A549 (cell line): ENCODE measurements around the gene IMPDH2. TPM values are rescaled to one million over a fixed set of nuclear protein-coding genes. Genes with fewer than 3 reads are reported as not detected.

Experiments
- ATAC-seq, 2 experiments: fragments of 200-7000 bp in 1 of 2; fragments of >200 bp in 1 of 2; cut with Nextera tagmentation in 1 of 2; cut with Tn5 transposase in 1 of 2; 3 replicates each; pipeline versions ENCODE4 v1.8.0 to v1.9.1; 2018 to 2020; ENCODE audit warnings: mild to moderate bottlenecking in 1 of 2, moderate library complexity in 1 of 2
- CTCF ChIA-PET: fragments of 300-600 bp; sonication (Branson Sonifier 250); formaldehyde crosslinking; extraction: SDS; loops from one replicate; lab custom pipeline; 2021; ENCODE audit warnings: antibody characterized with exemption, inconsistent platforms; lab: Yijun Ruan, JAX
- POLR2A ChIA-PET: fragments of 350-600 bp; formaldehyde crosslinking; extraction: SDS; loops from one replicate; lab custom pipeline; 2021; ENCODE audit warnings: antibody characterized with exemption, inconsistent platforms; lab: Yijun Ruan, JAX
- DNase-seq, 2 experiments: peaks; one replicate each; pipeline versions ENCODE4 v3.0.0 to v3.0.0-alpha.2; 2011 to 2016; ENCODE audit warnings: low read depth in 1 of 2, low spot score in 1 of 2
- FAIRE-seq: peaks from 2 replicates; lab custom pipeline; 2011; peaks lifted over from hg19 to GRCh38; lab: Jason Lieb, UNC
- H3K27ac ChIP-seq, 2 experiments: fragments of >200 bp; sonication (Bioruptor Twin); formaldehyde crosslinking; 3 replicates each; pipeline ENCODE4 v1.5.1; 2016 to 2017
- H3K4me1 ChIP-seq: fragments of >200 bp; sonication (Bioruptor Twin); formaldehyde crosslinking; 3 replicates; pipeline ENCODE4 v1.6.1; 2016
- H3K4me2 ChIP-seq: fragments of >200 bp; sonication (Bioruptor Twin); formaldehyde crosslinking; 3 replicates; pipeline ENCODE4 v1.6.1; 2016
- H3K4me3 ChIP-seq: fragments of >200 bp; sonication (Bioruptor Twin); formaldehyde crosslinking; 3 replicates; pipeline ENCODE4 v1.5.1; 2016
- H3K9me3 ChIP-seq: fragments of >200 bp; sonication (Bioruptor Twin); formaldehyde crosslinking; 3 replicates; pipeline ENCODE4 v1.6.1; 2016
- BHLHE40 ChIP-seq: IDR thresholded peaks from 2 replicates; pipeline ENCODE4 v1.6.1; 2012; ENCODE audit warnings: low read depth, low read length, inconsistent platforms
- CBX2 ChIP-seq: fragments of 200-600 bp; sonication (generic); IDR thresholded peaks from 2 replicates; pipeline ENCODE4 v1.6.1; 2016; ENCODE audit warnings: low read depth, mild to moderate bottlenecking, borderline replicate concordance
- CBX8 ChIP-seq: fragments of 200-600 bp; sonication (generic); IDR thresholded peaks from 2 replicates; pipeline ENCODE4 v1.6.1; 2016
- EP300 ChIP-seq, 2 experiments: fragments of >200 bp; sonication (Bioruptor Twin); formaldehyde crosslinking; IDR thresholded peaks; 2 replicates in 1 of 2; 3 replicates in 1 of 2; pipeline ENCODE4 v1.6.1; 2016 to 2017
- FOSL2 ChIP-seq, 2 experiments: fragments of 450-650 bp in 1 of 2; fragments of >200 bp in 1 of 2; sonication (Bioruptor Twin) in 1 of 2; formaldehyde crosslinking; IDR thresholded peaks; 2 replicates each; pipeline versions ENCODE4 v1.5.0 to v1.6.1; 2016 to 2020; ENCODE audit warnings: mild to moderate bottlenecking in 1 of 2, moderate library complexity in 1 of 2
- HEYL ChIP-seq: fragments of 250-450 bp; sonication (Bioruptor Pico); IDR thresholded peaks from 2 replicates; pipeline ENCODE4 v1.8.0; 2021; ENCODE audit warnings: mild to moderate bottlenecking, moderate library complexity
- HOXA7 ChIP-seq: fragments of 250-450 bp; sonication (Bioruptor Pico); IDR thresholded peaks from 2 replicates; pipeline ENCODE4 v1.5.0; 2020; ENCODE audit warnings: mild to moderate bottlenecking, moderate library complexity
- JUN ChIP-seq, 2 experiments: fragments of >200 bp; sonication (Bioruptor Twin); formaldehyde crosslinking; IDR thresholded peaks; 2 replicates in 1 of 2; 3 replicates in 1 of 2; pipeline ENCODE4 v1.6.1; 2016 to 2017
- KDM1A ChIP-seq: fragments of 200-600 bp; sonication (generic); IDR thresholded peaks from 2 replicates; pipeline ENCODE4 v1.6.1; 2016; ENCODE audit warnings: low read depth, mild to moderate bottlenecking
- KDM5A ChIP-seq: fragments of 200-600 bp; sonication (generic); IDR thresholded peaks from 2 replicates; pipeline ENCODE4 v1.6.1; 2016; ENCODE audit warnings: antibody characterized with exemption, mild to moderate bottlenecking
- MAFK ChIP-seq: fragments of 450-650 bp; IDR thresholded peaks from 2 replicates; pipeline ENCODE4 v1.6.1; 2014; ENCODE audit not compliant: partially characterized antibody
- MAZ ChIP-seq: fragments of 150-350 bp; IDR thresholded peaks from 2 replicates; pipeline ENCODE4 v1.6.1; 2014; ENCODE audit warnings: antibody characterized with exemption, low read depth, low read length, borderline replicate concordance
- PHF8 ChIP-seq: fragments of 200-600 bp; sonication (generic); IDR thresholded peaks from 2 replicates; pipeline ENCODE4 v1.6.1; 2016; ENCODE audit warnings: low read depth, mild to moderate bottlenecking, antibody characterized with exemption, moderate library complexity, borderline replicate concordance
- RARB ChIP-seq: fragments of 250-450 bp; sonication (Bioruptor Pico); IDR thresholded peaks from 2 replicates; pipeline ENCODE4 v1.8.0; 2021; ENCODE audit warnings: mild to moderate bottlenecking, moderate library complexity
- RNF2 ChIP-seq: fragments of 200-600 bp; sonication (generic); IDR thresholded peaks from 2 replicates; pipeline ENCODE4 v1.6.1; 2016; ENCODE audit warnings: low read depth, mild to moderate bottlenecking, antibody characterized with exemption, moderate library complexity, borderline replicate concordance
- ZSCAN20 ChIP-seq: fragments of 250-450 bp; sonication (Bioruptor Pico); IDR thresholded peaks from 2 replicates; pipeline ENCODE4 v1.8.0; 2022; ENCODE audit warnings: mild to moderate bottlenecking, moderate library complexity
- WGBS: methylation state at CpG from one replicate; pipeline ENCODE4 v1.1.6; 2017; ENCODE audit errors: missing lambda C conversion rate; 5-methylcytosine and 5-hydroxymethylcytosine counted together
- polyA plus RNA-seq, 4 experiments: library from polyadenylated mRNA; depleted of rRNA in 3 of 4; stranded (reverse); fragments of >200 nt; fragmentation: RNase III in 1 of 4; extraction: RNeasy Plus Mini Kit Qiagen cat#74134 plus additional on column Dnase treatment in 1 of 4; gene quantifications; 2 replicates in 3 of 4; 3 replicates in 1 of 4; pipeline ENCODE4 v1.2.3, GENCODE V29; 2011 to 2017
- TF ChIP-seq, protein P1 (sequence below): IDR thresholded peaks from 2 replicates; pipeline ENCODE4 v1.6.1; 2012
- TF ChIP-seq, protein P2 (sequence below): fragments of >200 bp; sonication (Bioruptor Twin); formaldehyde crosslinking; IDR thresholded peaks from 2 replicates; pipeline ENCODE4 v1.6.1; 2016
- TF ChIP-seq, protein P3 (sequence below): IDR thresholded peaks from 2 replicates; pipeline ENCODE4 v1.6.1; 2012; ENCODE audit warnings: low read depth, borderline replicate concordance
- TF ChIP-seq, protein P4 (sequence below): fragments of 250-450 bp; sonication (Bioruptor Pico); IDR thresholded peaks from 2 replicates; pipeline ENCODE4 v1.5.0; 2021; ENCODE audit warnings: mild to moderate bottlenecking, moderate library complexity, borderline replicate concordance

Gene IMPDH2
- polyA plus RNA-seq, 2 of the 4 experiments (the other 2 are of a cell fraction): 175 to 212 TPM

DNA sequence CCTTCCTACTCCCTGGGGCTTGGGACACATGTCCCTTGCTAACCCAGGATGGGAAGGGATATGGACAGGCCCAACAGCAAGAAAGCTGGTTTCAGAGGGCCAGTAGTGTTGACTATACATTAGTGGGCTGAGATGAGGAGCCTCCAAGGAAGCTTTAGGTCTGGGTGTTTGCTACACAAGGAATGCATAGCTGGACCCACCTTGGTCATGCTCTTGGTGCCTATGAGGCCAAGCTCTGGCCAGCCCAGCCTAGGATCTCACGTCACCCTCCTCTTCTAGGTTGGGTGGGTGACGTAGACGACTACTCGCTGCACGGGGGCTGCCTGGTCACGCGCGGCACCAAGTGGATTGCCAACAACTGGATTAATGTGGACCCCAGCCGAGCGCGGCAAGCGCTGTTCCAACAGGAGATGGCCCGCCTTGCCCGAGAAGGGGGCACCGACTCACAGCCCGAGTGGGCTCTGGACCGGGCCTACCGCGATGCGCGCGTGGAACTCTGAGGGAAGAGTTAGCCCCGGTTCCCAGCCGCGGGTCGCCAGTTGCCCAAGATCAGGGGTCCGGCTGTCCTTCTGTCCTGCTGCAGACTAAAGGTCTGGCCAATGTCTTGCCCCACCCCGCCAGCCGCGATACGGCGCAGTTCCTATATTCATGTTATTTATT is 22.7 kb downstream of the IMPDH2 start:
- 5% methylated on average over 8 of the region's 32 CpGs for WGBS
- no peak for FAIRE-seq
- peak overlapping the region; percentile 100 for H3K4me3 ChIP-seq
- no peaks in the 10 kb centered on the region for H3K9me3 ChIP-seq
- H3K27ac ChIP-seq: peak overlapping the region; percentile 98 to 100
- DNase-seq: no peak
- peak overlapping the region; percentile 99 for H3K4me2 ChIP-seq
- ChIA-PET POLR2A (interaction anchor here (0.8 to 4.1 kb wide), 12 partner anchors 9 to 174 kb away, joined by 3 to 57 read pairs (median 6); partner anchors contain the start of genes ARIH2, DALRD3, IMPDH2 and NDUFAF3), CTCF (interaction anchor here (0.5 to 30.1 kb wide), 5 partner anchors 12 to 473 kb away, joined by 3 to 385 read pairs (median 3); partner anchors contain the start of genes DALRD3, NDUFAF3 and P4HTM)
- H3K4me1 ChIP-seq: peaks cover 21% of the 10 kb centered on the region; the same call in 2 of the 3 replicates
- TF ChIP-seq, protein P1, sequence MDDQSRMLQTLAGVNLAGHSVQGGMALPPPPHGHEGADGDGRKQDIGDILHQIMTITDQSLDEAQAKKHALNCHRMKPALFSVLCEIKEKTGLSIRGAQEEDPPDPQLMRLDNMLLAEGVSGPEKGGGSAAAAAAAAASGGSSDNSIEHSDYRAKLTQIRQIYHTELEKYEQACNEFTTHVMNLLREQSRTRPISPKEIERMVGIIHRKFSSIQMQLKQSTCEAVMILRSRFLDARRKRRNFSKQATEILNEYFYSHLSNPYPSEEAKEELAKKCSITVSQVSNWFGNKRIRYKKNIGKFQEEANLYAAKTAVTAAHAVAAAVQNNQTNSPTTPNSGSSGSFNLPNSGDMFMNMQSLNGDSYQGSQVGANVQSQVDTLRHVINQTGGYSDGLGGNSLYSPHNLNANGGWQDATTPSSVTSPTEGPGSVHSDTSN: 0 out of 2 replicates have a peak, but pooled peaks have one; percentile 17
- TF ChIP-seq, protein P2, sequence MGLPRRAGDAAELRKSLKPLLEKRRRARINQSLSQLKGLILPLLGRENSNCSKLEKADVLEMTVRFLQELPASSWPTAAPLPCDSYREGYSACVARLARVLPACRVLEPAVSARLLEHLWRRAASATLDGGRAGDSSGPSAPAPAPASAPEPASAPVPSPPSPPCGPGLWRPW: no peak
- TF ChIP-seq, protein P3, sequence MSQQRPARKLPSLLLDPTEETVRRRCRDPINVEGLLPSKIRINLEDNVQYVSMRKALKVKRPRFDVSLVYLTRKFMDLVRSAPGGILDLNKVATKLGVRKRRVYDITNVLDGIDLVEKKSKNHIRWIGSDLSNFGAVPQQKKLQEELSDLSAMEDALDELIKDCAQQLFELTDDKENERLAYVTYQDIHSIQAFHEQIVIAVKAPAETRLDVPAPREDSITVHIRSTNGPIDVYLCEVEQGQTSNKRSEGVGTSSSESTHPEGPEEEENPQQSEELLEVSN: no peak
- ATAC-seq: peak; percentile 5 to 12; a peak in 4 of 6 replicates

DNA sequence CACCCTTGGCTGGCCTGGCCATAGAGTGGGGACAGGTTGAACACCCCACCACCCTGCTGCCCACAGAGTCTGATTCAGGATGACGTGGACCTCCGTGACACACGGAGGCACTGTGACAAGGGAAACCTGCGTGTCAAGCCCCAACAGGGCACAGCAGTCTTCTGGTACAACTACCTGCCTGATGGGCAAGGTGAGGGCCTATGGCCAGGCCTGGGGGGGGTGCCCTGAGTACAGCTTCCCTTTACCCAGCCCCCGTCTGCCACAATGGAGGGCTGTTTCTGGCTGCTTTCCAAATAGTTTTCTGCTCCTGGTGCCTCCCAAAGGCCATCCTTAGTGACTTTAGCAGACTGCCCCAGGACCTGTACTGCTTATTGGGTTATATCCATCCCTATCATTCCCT is 23.2 kb downstream of the IMPDH2 start:
- DNase-seq (no peak), FAIRE-seq (no peak), ATAC-seq (no peak)
- TF ChIP-seq BHLHE40: no peak
- TF ChIP-seq MAZ: no peak
- no peak for TF ChIP-seq CBX2
- TF ChIP-seq RNF2: no peak
- no peak for TF ChIP-seq PHF8
- TF ChIP-seq EP300 (IDR thresholded peaks at IDR 0.05): no peak
- no peak for TF ChIP-seq HEYL
- TF ChIP-seq ZSCAN20 (CRISPR knock-in tag): no peak
- POLR2A ChIA-PET: interaction anchor here (2.3 to 4.1 kb wide), 3 partner anchors 11 to 17 kb away, joined by 24 to 57 read pairs (median 26); partner anchors contain the start of genes DALRD3, NDUFAF3 and P4HTM
- WGBS: 98% methylated on average over 5 of the region's 5 CpGs
- Histone ChIP-seq H3K4me1 (peaks cover 21% of the 10 kb centered on the region; the same call in 2 of the 3 replicates), H3K27ac (peak overlapping the region; percentile 98 to 100), H3K4me2 (peak overlapping the region; percentile 99), H3K9me3 (no peaks in the 10 kb centered on the region), H3K4me3 (peak overlapping the region; percentile 100; the same call in 2 of the 3 replicates)
- CTCF ChIA-PET: interaction anchor here (1.0 to 30.1 kb wide), 3 partner anchors 13 to 76 kb away, joined by 3 to 385 read pairs (median 65); partner anchors contain the start of genes DALRD3, NDUFAF3 and P4HTM

DNA sequence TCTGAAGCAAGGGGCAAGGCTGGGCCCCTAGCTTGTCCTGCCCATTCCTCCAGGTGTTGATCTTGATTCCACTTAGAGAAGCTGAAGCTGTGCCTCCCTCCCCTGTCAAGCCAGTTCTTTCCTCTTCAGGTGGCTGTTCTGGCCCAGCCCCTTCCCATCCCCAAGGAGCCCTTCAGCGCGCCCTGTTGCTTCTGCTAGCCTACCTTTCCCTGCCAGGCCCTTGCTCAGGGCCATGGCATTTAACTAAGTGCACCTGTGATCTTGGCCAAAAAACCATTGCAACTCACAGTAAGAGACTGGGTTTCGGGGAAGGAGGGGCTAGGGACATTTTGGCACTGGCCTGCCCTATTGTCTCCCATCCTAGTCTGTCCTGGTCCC is 23.9 kb downstream of the IMPDH2 start:
- WGBS: 96% methylated on average over 3 of the region's 3 CpGs
- Histone ChIP-seq H3K9me3 (no peaks in the 10 kb centered on the region), H3K4me2 (no peak overlapping the region), H3K27ac (no peak overlapping the region), H3K4me1 (peaks cover 21% of the 10 kb centered on the region; the same call in 2 of the 3 replicates), H3K4me3 (no peak overlapping the region)
- ChIA-PET POLR2A (interaction anchor here (4.1 kb wide), 1 partner anchor 16 kb away, joined by 57 read pairs; the partner anchor contains the start of gene NDUFAF3), CTCF (interaction anchor here (1.7 to 30.1 kb wide), 2 partner anchors 9 to 14 kb away, joined by 5 to 385 read pairs; partner anchors contain the start of gene P4HTM)
- DNase-seq (no peak), FAIRE-seq (no peak), ATAC-seq (no peak)
- TF ChIP-seq KDM5A (no peak), CBX8 (no peak), HOXA7 (CRISPR knock-in tag) (no peak), FOSL2 (IDR thresholded peaks at IDR 0.05) (no peak), FOSL2 (CRISPR knock-in tag; IDR thresholded peaks at IDR 0.05) (no peak), KDM1A (no peak), RARB (CRISPR knock-in tag) (no peak), MAFK (no peak), JUN (IDR thresholded peaks at IDR 0.05) (no peak)
- TF ChIP-seq, protein P4, sequence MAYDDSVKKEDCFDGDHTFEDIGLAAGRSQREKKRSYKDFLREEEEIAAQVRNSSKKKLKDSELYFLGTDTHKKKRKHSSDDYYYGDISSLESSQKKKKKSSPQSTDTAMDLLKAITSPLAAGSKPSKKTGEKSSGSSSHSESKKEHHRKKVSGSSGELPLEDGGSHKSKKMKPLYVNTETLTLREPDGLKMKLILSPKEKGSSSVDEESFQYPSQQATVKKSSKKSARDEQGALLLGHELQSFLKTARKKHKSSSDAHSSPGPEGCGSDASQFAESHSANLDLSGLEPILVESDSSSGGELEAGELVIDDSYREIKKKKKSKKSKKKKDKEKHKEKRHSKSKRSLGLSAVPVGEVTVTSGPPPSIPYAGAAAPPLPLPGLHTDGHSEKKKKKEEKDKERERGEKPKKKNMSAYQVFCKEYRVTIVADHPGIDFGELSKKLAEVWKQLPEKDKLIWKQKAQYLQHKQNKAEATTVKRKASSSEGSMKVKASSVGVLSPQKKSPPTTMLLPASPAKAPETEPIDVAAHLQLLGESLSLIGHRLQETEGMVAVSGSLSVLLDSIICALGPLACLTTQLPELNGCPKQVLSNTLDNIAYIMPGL (CRISPR knock-in tag): no peak
